GM19452 (cell line): ENCODE data around the gene CELA3A.
"Not testable (repeated sequence)": the region's sequence is repeated elsewhere in the genome, so short reads cannot be mapped to it uniquely, and the experiment has no call there.

Experiments
- ATAC-seq: cut with Tn5 transposase; IDR thresholded peaks from one replicate; pipeline ENCODE4 v1.9.1; 2021; ENCODE audit not compliant: unreplicated experiment

CELA3A gene, protein sequence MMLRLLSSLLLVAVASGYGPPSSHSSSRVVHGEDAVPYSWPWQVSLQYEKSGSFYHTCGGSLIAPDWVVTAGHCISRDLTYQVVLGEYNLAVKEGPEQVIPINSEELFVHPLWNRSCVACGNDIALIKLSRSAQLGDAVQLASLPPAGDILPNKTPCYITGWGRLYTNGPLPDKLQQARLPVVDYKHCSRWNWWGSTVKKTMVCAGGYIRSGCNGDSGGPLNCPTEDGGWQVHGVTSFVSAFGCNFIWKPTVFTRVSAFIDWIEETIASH

DNA sequence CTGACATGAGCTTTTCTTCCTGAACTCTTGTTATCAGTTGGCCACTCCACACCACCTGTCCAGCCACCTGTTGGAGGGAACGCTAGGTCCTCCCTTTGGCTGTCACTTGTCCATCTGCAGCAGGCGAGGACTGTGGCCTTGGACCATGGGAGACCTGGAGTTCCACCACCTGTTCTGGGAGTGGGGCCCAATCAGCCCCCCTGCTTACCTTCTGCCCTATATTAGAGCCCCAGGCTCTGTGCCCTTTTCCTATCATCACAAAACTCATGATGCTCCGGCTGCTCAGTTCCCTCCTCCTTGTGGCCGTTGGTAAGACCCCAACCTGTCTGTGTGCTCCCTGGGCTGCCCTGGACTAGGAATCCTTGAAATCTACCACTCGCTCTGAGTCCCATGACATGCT, at the start of gene CELA3A:
Gene CELA3A (plus strand): TSS at position 249 of the 400 bp plus-strand sequence. CDS start 18 bp downstream, at position 267.
- ATAC-seq: no peak

DNA sequence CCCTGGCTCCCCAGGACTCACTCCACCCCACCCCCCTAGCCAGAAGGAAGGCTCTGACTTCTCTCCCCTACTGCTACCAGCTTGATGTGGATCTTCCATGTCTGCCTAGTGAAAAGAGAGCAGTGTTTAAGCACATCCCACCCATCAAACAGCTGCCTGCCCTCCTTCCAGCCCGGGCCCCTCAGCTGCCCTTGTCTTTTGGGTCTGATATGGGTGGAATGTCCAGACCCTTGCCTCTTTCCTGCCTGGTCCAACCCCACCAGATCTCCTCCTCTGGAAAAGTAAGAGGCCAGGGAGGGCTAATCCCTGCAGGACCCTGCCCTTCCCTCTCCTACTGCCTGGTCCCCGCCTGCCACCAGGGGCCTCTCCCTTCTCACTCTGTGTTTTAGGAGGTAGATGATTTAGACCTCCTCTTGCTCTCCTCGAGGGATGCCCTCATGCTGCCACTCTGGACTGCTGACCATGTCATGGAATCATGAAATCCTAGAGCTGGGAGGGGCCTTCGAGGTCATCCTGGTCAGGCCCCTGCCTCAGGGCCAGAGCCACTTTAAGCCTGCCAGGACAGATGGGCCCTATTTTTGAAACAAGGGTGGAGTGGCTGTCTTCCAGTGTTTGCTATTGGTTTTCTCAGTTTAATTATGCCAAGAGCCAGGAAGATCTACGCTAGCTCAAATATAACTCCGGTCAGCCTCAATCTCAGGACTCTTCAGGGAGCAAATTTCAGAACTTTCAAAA, 48.5 kb upstream of the CELA3A start:
- ATAC-seq: no peak

DNA sequence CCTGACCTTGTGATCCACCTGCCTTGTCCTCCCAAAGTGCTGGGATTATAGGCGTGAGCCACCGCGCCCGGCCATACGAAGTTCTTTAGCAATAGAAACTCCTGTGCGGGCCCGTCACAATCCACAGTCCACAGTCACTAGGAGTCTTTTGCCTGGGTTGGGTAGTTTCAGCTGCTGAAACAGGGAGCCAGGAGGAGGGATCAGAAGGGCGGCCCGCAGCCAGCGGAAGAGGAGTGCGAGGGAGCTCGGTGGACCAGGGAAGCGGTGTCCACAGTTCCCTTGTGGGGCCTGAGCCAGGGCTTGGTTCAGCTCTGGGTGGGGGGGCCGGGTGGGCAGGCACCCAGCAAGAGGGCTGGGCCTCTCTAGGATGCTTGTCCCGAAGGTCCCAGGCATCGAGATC, 46.4 kb upstream of the CELA3A start:
- no peak for ATAC-seq

DNA sequence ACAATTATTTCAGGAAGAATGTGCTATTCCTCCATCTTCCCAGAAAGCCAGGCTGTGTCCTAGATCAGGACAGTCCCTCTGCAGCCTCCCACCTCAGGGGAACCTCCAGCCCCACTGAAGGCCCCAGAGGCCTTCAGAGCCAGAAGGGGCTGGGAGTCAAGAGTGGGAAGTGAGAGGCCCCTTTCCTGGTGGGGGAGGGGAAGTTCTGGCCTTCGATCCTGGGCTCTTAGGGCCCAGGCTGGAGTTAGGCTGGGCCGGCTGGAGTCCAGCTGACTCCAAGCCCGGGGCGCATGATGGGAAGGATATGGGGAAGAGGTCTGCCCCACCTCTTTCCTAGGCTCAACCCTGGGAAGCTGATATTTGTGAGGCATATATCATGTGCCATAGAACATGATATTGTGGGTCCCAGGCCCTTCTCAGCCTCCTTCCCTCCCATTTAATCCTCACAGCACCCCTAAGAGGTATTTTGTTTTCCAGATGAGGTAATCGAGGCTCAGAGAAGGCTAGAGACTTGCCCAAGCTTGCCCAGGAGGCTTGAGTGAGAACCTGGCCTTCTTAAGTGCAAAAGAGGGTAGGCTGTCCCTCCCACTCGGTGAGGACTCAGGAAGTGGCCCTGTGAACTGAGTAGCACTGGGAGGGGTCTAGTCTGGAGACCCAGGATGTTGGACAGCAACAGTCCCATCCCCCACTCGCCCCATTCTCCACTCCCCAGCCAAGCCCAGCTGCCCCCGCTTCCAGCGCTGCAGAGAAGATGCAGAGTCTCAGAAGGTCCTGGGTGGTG, 45.8 kb upstream of the CELA3A start:
- ATAC-seq: no peak

DNA sequence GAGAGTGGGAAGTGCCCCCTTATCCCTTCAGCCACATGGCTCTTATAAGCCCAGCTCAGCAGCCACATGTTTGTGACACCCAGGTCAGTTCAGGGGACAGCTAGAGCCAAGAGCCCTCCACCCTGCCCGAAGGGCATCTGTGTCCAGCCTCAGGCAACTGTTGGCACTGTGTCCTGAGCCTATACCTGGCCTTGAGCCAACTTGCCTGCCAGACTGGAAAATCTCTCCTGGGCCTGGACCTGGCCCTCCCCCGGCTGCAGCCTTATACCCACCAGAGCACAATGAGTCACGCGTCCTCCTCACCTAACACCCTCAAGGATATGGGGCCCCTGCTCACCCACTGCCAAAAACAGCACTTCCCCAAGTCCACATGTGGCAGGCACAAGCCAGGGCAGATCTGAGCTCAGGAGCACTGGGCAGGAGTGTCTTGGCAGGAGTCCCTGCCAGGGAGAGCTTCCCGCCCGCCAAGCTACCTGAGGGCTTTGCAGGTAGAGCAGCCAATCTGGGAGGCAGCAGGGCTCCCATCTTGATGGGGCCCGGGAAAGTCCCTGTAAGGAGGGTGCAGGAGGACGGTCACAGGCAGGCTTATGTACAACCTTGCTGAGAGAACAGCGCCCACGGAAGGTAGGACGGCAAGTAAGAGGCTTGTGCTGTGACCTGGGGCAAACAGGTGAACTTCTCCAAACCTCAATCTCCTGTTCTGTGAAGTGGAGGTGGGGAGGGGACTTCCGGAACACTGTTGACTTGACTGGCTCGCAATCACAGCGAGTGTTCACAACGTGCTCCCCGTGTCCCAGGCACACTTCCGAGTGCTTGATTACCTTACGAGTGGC, 44.5 kb upstream of the CELA3A start:
- no peak for ATAC-seq

DNA sequence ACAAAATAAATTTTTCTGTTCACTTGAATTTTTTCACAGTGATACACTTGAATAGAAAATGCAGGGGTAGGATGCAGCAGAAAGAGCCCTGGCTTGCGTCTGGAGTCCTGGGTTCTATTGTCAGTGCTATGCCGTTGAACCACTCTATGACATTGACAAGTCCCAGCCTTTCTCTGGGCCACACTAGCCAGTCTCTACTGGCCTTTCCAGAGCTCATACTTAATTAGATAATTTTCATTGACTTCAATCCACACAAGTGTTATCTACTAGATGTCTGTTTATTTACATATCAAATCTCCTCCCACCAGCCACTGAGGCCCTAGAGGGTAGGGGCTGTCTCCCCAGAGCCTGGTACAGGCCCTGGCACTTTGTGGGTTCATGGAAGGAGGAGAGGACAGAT, 40.1 kb upstream of the CELA3A start:
- no peak for ATAC-seq

DNA sequence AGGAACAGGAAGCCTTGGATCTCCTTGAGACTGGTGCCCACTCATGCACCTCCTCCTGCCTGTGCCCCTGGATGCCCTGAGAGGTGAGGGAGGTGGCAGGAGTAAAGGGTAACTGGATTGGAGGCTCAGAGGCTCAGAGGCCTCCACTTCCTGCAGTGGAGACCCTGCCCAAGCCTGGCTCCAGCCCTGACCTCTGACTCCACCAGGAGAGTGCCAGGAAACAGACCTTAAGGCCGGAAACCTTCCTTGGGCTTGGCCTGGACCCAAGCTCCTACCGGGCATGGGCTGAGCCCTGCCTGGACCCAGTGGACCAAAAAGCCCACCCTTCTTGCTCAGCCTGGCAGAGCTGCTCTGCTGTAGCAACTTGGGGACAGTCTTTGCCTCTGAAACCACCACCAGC, 39.7 kb upstream of the CELA3A start:
- ATAC-seq: no peak

DNA sequence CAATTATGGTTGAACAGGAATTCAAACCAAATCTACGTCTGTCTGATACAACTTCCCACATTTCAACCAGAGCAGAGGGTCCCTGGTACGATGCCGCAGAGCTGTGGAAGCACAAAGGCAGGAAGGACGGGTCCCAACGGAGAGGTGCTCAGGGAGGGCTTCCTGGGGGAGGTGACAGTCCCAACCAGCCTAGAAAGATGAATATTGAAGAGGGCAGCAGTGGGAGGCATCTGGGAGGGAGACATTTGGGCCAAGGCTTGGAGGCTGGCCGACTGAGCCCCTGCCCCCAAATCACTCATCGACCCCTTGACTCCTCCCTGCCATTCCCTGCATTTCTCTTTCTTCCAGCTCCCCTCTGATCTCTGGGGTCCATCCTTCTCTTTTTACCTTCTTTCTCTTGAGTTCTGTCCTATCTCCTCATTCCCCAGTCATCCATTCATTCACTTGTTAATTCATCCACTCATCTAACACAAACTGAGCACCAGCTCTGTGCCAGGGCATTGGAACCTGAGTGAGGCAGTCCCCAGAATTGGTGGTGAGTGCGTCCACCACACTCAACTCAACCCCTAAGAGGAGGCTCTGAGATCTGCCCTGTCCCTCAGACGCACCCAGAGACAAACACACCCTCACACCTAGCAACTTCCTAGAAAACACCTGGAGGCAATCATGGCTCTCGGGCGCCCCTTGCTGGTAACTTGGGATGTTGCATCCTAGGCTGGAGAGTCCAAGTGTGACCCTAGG, 37.8 kb upstream of the CELA3A start:
- ATAC-seq: no peak

DNA sequence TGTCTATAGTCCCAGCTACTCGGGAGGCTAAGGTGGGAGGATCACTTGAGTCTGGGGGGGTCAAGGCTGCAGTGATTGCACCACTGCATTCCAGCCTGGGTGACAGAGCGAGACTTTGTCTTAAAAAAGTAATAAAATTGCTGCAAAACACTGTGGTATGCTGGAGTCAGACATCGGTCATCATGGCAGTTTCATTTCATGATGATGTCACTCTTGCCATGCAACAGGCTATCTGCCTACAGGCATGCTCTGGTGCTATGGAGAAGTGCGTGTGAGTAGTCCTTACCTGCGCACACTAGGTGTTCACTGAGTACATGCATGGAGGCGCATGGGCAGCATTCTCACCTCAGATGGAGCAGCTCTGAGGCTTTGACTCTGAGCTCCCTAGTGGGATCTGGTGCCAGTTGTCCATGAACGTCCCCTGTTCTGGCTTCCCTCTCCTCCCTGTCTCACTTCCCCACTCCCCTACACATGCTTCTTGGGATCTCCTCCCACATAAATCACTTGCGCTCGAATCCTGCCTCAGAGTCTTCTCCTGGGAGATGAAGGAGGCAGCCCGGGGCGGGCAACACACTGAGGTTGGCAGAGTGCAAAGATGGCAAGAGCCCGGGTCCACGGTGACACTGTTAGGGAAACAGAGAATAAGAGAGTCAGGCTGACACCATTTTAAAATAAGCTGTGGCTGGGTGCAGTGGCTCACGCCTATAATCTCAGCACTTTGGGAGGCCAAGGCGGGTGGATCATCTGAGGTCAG, 35.0 kb upstream of the CELA3A start:
- no peak for ATAC-seq

DNA sequence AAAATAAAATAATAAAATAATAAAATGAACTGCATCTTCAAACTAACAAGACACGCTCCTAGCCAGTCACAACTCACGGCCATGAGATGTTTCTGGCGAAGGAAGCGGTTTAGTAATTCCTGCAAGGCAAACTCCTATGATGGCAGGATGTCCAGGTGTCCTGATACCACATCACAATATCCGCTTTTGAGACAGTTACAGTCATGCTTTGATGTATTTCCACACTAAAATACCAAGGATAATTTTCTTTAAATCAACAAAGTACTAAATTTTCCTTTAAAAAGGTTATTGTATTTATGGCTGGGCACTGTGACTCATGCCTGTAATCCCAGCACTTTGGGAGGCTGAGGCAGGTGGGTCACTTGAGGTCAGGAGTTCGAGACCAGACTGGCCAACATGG, 34.2 kb upstream of the CELA3A start:
- ATAC-seq: not testable (repeated sequence)

DNA sequence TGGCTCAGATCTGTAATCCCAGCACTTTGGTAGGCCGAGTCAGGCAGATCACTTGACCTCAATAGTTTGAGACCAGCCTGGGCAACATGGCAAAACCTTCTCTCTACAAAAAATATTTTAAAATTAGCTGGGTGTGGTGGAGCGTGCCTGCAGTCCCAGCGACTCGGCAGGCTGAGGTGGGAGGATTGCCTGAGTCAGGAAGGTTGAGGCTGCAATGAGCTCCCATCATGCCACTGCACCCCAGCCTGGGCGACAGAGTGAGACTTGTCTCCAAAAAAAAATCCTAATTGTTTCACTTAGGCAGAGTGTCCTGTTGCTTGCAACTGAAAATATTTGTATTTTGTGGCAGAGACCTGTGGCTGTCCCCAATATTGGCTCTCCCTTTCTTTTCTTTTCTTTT, 32.4 kb upstream of the CELA3A start:
- not testable (repeated sequence) for ATAC-seq

DNA sequence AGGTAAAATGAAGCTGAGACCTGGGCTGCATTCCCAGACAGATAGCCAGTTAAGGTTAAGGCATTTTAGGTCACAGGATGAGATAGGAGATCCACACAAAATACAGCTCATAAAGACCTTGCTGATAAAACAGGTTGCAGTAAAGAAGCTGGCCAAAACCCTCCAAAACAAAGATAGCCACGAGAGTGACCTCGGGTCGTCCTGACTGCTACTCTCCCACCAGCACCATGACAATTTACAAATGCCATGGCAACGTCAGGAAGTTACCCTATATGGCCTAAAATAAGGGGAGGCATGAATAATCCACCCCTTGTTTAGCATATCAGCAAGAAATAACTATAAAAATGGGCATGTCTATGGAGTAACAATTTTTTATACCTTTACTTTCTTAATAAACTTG, 30.9 kb upstream of the CELA3A start:
- ATAC-seq: not testable (repeated sequence)

DNA sequence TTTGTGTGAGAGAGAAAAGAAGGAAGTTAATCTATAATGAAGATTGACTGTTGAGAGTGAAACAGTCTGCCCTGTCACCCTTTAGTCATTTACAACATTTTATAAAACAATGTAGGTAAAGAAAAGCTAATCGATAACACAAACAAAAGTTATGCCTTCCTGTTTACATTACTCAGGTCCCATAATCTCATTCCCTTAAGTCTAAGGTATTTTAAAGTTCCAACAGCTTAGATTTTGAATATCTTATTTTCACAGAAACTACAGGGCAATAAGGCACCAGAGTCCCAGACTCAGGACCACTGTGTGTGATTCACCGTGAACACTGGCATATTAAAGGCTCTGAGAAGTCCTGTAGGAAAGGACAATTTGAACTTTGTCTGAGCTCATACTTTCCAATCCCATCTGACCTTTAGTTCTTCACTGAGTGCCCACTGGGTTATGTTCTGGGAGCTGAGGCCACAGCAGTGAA, 28.4 kb upstream of the CELA3A start:
- not testable (repeated sequence) for ATAC-seq

DNA sequence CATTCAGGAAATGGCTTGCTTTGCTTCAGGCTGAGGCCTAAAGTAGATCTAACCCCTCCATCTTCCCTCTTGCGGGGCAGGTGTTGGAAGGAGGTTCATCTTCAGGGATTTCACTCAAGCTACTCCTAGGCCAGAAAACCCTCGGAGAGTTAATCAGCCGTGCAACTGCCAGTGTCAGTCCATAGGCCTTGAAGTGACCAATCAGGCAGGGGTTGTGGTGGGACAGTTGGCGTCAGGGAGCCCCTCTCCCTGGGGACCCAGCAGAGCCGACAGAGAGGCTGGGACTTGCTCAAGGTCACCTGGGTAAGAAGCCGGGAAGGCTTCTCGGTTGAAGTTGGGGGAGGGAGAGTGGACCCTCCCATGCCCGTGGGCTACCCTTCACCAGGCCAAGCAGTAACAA, 27.5 kb upstream of the CELA3A start:
- not testable (repeated sequence) for ATAC-seq

DNA sequence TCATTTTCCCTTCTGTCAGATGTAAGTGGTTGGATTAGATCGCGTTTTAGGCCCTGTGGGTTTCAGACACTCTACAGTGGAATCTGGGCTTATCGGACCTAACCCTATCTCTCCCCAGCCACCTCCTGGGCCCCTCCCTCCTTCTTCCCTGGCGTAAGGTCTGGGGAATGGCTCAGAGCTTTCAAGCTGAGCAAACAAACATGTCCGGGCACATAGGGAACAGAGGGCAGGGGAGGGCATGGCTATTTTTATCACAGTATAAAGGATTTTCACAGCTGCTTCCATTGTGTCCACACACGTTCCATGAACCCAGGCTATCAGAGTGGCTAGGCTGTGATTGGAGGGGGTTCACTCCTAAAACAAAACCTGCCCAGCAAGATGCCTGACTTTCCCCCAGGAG, 26.8 kb upstream of the CELA3A start:
- ATAC-seq: not testable (repeated sequence)

DNA sequence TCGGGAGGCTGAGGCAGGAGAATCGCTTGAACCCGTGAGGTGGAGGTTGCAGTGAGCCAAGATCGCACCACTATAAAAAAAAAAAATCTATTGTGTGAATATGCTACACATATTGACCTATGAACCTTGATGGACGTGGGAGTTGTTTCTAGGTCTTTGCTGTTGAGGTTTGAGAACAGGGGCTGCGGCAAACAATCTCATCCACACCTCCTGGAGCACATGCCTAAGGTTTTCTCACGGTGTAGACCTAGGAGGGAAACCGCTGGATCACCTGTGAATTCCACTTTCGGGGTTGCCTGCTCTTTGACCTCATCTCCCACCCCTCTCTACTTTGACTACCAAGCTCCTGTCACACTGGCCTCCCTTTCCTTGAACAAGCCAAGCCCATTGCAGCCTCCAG, 26.2 kb upstream of the CELA3A start:
- not testable (repeated sequence) for ATAC-seq

DNA sequence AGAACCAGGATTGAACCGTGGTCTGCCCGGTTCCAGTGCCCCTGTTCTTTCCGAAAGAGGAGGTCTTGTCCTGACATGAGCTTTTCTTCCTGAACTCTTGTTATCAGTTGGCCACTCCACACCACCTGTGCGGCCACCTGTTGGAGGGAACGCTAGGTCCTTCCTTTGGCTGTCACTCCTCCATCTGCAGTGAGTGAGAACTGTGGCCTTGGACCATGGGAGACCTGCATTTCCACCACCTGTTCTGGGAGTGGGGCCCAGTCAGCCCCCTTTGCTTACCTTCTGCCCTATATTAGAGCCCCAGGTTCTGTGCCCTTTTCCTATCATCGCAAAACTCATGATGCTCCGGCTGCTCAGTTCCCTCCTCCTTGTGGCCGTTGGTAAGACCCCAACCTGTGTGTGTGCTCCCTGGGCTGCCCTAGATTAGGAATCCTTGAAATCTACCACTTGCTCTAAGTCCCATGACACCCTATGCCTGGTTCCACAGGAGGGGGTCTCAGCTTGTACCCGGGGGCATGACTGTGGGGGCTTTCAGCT, 24.7 kb upstream of the CELA3A start, which contains the start of gene CELA3B:
Gene CELA3B (plus strand): TSS at position 320 of the 537 bp plus-strand sequence. CDS start 18 bp downstream, at position 338.
- not testable (repeated sequence) for ATAC-seq

DNA sequence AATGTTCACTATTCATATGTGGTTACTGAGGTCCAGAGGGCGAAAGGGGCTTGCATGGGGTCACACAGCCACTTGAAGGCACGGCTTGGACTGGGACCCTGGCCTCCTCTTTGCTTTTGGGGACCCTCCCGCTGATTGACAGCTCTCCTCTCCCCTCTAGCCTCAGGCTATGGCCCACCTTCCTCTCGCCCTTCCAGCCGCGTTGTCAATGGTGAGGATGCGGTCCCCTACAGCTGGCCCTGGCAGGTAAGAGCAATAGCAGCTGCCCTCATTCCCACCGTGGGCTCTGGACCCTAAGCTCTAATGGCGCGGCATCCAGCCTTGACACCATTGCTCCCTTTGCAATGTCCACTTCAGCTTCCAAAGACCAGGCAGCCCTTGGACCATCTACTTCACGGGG, 23.2 kb upstream of the CELA3A start:
- ATAC-seq: not testable (repeated sequence)
